Gastroesophageal sphincter (tissue), 3 donors: ENCODE data around the gene FAM180A.

Source experiments
- CTCF ChIP-seq, 4 experiments: fragments of 200-600 bp in 2 of 4; fragments of 450-650 bp in 2 of 4; sonication (generic) in 1 of 4; IDR thresholded peaks; one replicate each; pipeline ENCODE4 v1.5.1; 2017 to 2019; ENCODE audit warnings: antibody characterized with exemption in 4 of 4, mild to moderate bottlenecking in 2 of 4, moderate library complexity in 2 of 4
- POLR2A ChIP-seq, 2 donors: fragments of 450-650 bp; IDR thresholded peaks; one replicate each; pipeline ENCODE4 v1.6.1; 2017; ENCODE audit warnings: antibody characterized with exemption in 2 of 2, mild to moderate bottlenecking in 2 of 2, moderate library complexity in 1 of 2

- TF ChIP-seq CTCF (IDR thresholded peaks at IDR 0.05) (no peak), POLR2A (IDR thresholded peaks at IDR 0.05) (no peak)
Observed at GRCh38 chr7:135718794-135719437, 29.7 kb downstream of the FAM180A start.
